Breast epithelium (tissue), 3 donors: Measurements from ENCODE around the gene SEMA3F.

Experiments
- CTCF ChIP-seq, 3 donors: fragments of 450-650 bp; IDR thresholded peaks; one replicate each; pipeline ENCODE4 v1.5.1; 2016 to 2017; ENCODE audit warnings: antibody characterized with exemption in 3 of 3, mild to moderate bottlenecking in 3 of 3, moderate library complexity in 3 of 3
- POLR2A ChIP-seq: fragments of 450-650 bp; IDR thresholded peaks from one replicate; pipeline ENCODE4 v1.6.1; 2016; ENCODE audit warnings: antibody characterized with exemption, mild to moderate bottlenecking, moderate library complexity
- POLR2AphosphoS5 ChIP-seq, 3 donors: sonication (generic); formaldehyde crosslinking; IDR thresholded peaks; one replicate each; pipeline ENCODE4 v1.6.1; 2017; ENCODE audit warnings: antibody characterized with exemption in 3 of 3

DNA sequence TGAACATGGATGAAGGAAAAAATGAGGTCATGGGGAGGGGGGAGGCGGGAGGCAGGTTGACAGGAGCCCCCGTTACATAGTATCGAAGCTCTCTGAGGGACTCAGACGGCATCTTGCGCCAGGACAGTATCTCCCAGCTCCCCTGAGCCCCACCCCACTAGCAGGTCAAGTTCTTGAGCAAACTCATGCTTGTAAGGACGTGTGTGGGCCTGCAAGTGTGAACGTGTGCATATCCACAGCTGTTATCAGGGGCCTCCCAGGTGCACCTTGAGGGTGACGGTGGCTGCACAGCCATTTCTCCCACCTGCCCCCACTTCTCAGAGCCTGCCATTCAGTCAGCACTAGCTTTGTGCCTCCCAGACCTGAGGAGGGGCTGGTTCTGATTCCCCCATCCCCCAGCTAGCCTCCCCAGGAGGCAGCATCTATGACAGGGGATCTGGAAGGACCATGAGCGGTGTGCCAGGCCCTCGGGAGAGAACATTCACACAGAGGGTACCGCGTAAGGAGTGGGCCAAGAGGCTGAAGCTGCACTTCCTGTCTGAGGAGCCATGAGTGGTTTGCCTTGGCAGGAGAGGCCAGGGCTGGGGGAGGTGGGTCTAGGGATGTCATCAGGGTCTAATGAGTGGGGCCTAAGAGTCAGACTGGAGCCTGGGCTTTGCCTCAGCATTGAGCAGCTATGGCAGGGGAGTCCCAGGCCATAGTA lies 2.9 kb downstream of the SEMA3F start:
- TF ChIP-seq CTCF (IDR thresholded peaks at IDR 0.05) (no peak), POLR2AphosphoS5 (IDR thresholded peaks at IDR 0.05) (no peak), POLR2A (no peak)
